HepG2 (cell line): ENCODE measurements around the gene NID1. TPM values are rescaled to one million over a fixed set of nuclear protein-coding genes. Genes with fewer than 3 reads are reported as not detected.

Source experiments
- ATAC-seq: fragments of 200-7000 bp; cut with Tn5 transposase; 3 replicates; pipeline ENCODE4 v1.9.1; 2020; ENCODE audit warnings: mild to moderate bottlenecking, moderate library complexity
- BruUV-seq: library from RNA; stranded (reverse); fragments of 400-500 nt; replicated peaks from 2 replicates; lab custom pipeline; 2021; lab: Mats Ljungman, UMichigan
- CTCF ChIA-PET: fragments of 300-600 bp; formaldehyde crosslinking; extraction: SDS; loops from one replicate; lab custom pipeline; 2021; ENCODE audit warnings: low total read pairs, inconsistent platforms, low intra/inter-chr PET ratio; lab: Yijun Ruan, JAX
- POLR2A ChIA-PET: fragments of 350-600 bp; sonication (Branson Sonifier 250); formaldehyde crosslinking; loops from one replicate; lab custom pipeline; 2020; ENCODE audit warnings: antibody characterized with exemption, inconsistent platforms; lab: Yijun Ruan, JAX
- DNase-seq: peaks from one replicate; pipeline ENCODE4 v3.0.0-alpha.2; 2015; ENCODE audit warnings: low spot score
- FAIRE-seq: peaks from 3 replicates; lab custom pipeline; 2011; peaks lifted over from hg19 to GRCh38; lab: Jason Lieb, UNC
- H2AFZ ChIP-seq: one replicate; pipeline ENCODE4 v1.6.1; 2011; ENCODE audit warnings: low read length, inconsistent platforms
- H3K27ac ChIP-seq: fragments of 300-600 bp; 3 replicates; pipeline ENCODE4 v1.8.0; 2011; ENCODE audit warnings: mixed run types, mild to moderate bottlenecking, mixed read lengths, low read length, inconsistent platforms; ENCODE audit not compliant: insufficient read depth; ENCODE audit errors: extremely low read length
- H3K27me3 ChIP-seq, 2 experiments: fragments of 200-600 bp in 1 of 2; 2 replicates in 1 of 2; 3 replicates in 1 of 2; pipeline versions ENCODE4 v1.6.0 to v1.8.0; 2011; ENCODE audit warnings: low read length in 2 of 2, mild to moderate bottlenecking in 2 of 2, moderate library complexity in 2 of 2, inconsistent platforms in 1 of 2; ENCODE audit not compliant: insufficient read depth in 2 of 2, control insufficient read depth in 1 of 2
- H3K36me3 ChIP-seq, 2 experiments: fragments of 200-600 bp in 1 of 2; replicated peaks in 1 of 2; 2 replicates in 1 of 2; 3 replicates in 1 of 2; pipeline versions ENCODE4 v1.5.1 to v1.8.0; 2011; ENCODE audit warnings: low read length in 2 of 2, inconsistent platforms in 1 of 2; ENCODE audit not compliant: insufficient read depth in 2 of 2, control insufficient read depth in 1 of 2
- H3K4me1 ChIP-seq: 2 replicates; pipeline ENCODE4 v1.5.1; 2012; ENCODE audit warnings: low read length, inconsistent platforms; ENCODE audit not compliant: insufficient read depth
- H3K4me2 ChIP-seq: 2 replicates; pipeline ENCODE4 v1.6.0; 2011; ENCODE audit warnings: low read depth, low read length, inconsistent platforms
- H3K4me3 ChIP-seq, 3 experiments: fragments of 200-600 bp in 1 of 3; sonication (generic), shearing (Covaris generic) in 1 of 3; replicated peaks in 1 of 3; 2 replicates each; pipeline ENCODE4 v1.5.1; 2011 to 2016; ENCODE audit warnings: low read length in 3 of 3, inconsistent platforms in 2 of 3, low read depth in 2 of 3, mild to moderate bottlenecking in 2 of 3, control low read depth in 1 of 3, mixed read lengths in 1 of 3; ENCODE audit not compliant: insufficient read depth in 1 of 3
- H3K79me2 ChIP-seq: one replicate; pipeline ENCODE4 v1.6.1; 2011; ENCODE audit warnings: low read length, inconsistent platforms; ENCODE audit not compliant: insufficient read depth
- H3K9ac ChIP-seq: 2 replicates; pipeline ENCODE4 v1.6.0; 2011; ENCODE audit warnings: mild to moderate bottlenecking, low read depth, low read length, inconsistent platforms; ENCODE audit not compliant: insufficient read depth
- H3K9me3 ChIP-seq: 2 replicates; pipeline ENCODE4 v1.5.1; 2012; ENCODE audit warnings: mild to moderate bottlenecking, low read length
- H4K20me1 ChIP-seq: 2 replicates; pipeline ENCODE4 v1.6.0; 2011; ENCODE audit warnings: inconsistent platforms, mild to moderate bottlenecking, low read length, moderate library complexity; ENCODE audit not compliant: insufficient read depth
- AGO1 ChIP-seq: fragments of 200-400 bp; formaldehyde crosslinking; IDR thresholded peaks from 2 replicates; pipeline ENCODE4 v1.6.1; 2017; ENCODE audit warnings: mild to moderate bottlenecking, low read depth, low read length, moderate library complexity; ENCODE audit not compliant: poor library complexity, severe bottlenecking
- E2F2 ChIP-seq: sonication (generic); formaldehyde crosslinking; IDR thresholded peaks from 2 replicates; pipeline ENCODE4 v1.4.0; 2020; ENCODE audit warnings: missing genetic modification reagents, borderline replicate concordance
- EEA1 ChIP-seq: sonication (generic); formaldehyde crosslinking; IDR thresholded peaks from 2 replicates; pipeline ENCODE4 v1.5.1; 2020; ENCODE audit warnings: mild to moderate bottlenecking, missing genetic modification reagents, borderline replicate concordance
- FOXK2 ChIP-seq: fragments of 450-650 bp; IDR thresholded peaks from 2 replicates; pipeline ENCODE4 v1.6.1; 2016
- HNF4G ChIP-seq, 2 experiments: sonication (generic) in 1 of 2; formaldehyde crosslinking in 1 of 2; IDR thresholded peaks; 2 replicates each; pipeline versions ENCODE4 v1.4.0 to v1.6.1; 2011 to 2020; ENCODE audit warnings: borderline replicate concordance in 2 of 2, low read depth in 2 of 2, mild to moderate bottlenecking in 2 of 2, low read length in 1 of 2, missing genetic modification reagents in 1 of 2, moderate library complexity in 1 of 2
- HNRNPL ChIP-seq: fragments of 200-400 bp; formaldehyde crosslinking; IDR thresholded peaks from 2 replicates; pipeline ENCODE4 v1.6.1; 2017; ENCODE audit warnings: mild to moderate bottlenecking, low read depth, low read length
- KDM3A ChIP-seq: IDR thresholded peaks from 2 replicates; pipeline ENCODE4 v1.6.1; 2018; ENCODE audit warnings: low read depth, missing compliant biosample characterization
- NFYB ChIP-seq: sonication (generic); formaldehyde crosslinking; IDR thresholded peaks from 2 replicates; pipeline ENCODE4 v1.4.0; 2020; ENCODE audit warnings: missing genetic modification reagents
- PHF8 ChIP-seq: sonication (generic); formaldehyde crosslinking; IDR thresholded peaks from 2 replicates; pipeline ENCODE4 v1.5.0; 2020; ENCODE audit warnings: missing genetic modification reagents
- PREB ChIP-seq: sonication (generic); formaldehyde crosslinking; IDR thresholded peaks from 2 replicates; pipeline ENCODE4 v1.4.0; 2020; ENCODE audit warnings: missing genetic modification reagents
- SRSF1 ChIP-seq: fragments of 200-400 bp; formaldehyde crosslinking; optimal IDR thresholded peaks from 2 replicates; pipeline ENCODE3; 2017; ENCODE audit warnings: mild to moderate bottlenecking, low read depth, low read length, moderate library complexity
- TAF15 ChIP-seq: fragments of 200-400 bp; formaldehyde crosslinking; IDR thresholded peaks from one replicate; pipeline ENCODE4 v1.6.1; 2018; ENCODE audit warnings: mild to moderate bottlenecking, low read depth, low read length; ENCODE audit not compliant: poor library complexity, severe bottlenecking
- ZBTB8A ChIP-seq: sonication (generic); formaldehyde crosslinking; IDR thresholded peaks from 2 replicates; pipeline ENCODE4 v1.4.0; 2020; ENCODE audit warnings: mild to moderate bottlenecking, low read depth, missing genetic modification reagents, borderline replicate concordance
- ZNF3 ChIP-seq: IDR thresholded peaks from 2 replicates; pipeline ENCODE4 v1.7.0; 2017; ENCODE audit warnings: inconsistent platforms
- ZNF556 ChIP-seq: sonication (generic); formaldehyde crosslinking; IDR thresholded peaks from 2 replicates; pipeline ENCODE4 v1.4.0; 2020; ENCODE audit warnings: mild to moderate bottlenecking, missing genetic modification reagents, borderline replicate concordance
- WGBS: methylation state at CpG from one replicate; pipeline ENCODE4 v1.1.6; 2017; ENCODE audit warnings: low lambda C conversion rate; 5-methylcytosine and 5-hydroxymethylcytosine counted together
- in situ Hi-C: cut with HindIII; loops from 2 replicates; pipeline ENCODE4 v1.10.0; 2017; ENCODE audit warnings: low pct_unique_long_range_greater_than_20kb; ENCODE audit not compliant: extremely low pct_ligation_motif_present
- intact Hi-C: fragments of 100-400 bp; cut with micrococcal nuclease; formaldehyde crosslinking; loops from one replicate; pipeline ENCODE4 v1.10.0; 2022; ENCODE audit not compliant: unreplicated experiment
- polyA plus RNA-seq, 8 experiments: library from polyadenylated mRNA; depleted of rRNA in 3 of 8; stranded (reverse) in 7 of 8; unstranded in 1 of 8; fragments of >200 nt; fragmentation: Illumina TruSeq in 4 of 8; extraction: Trizol in 4 of 8; gene quantifications; 2 replicates each; pipeline versions ENCODE4 v1.2.1 to v1.2.3, GENCODE V29; 2011 to 2016; ENCODE audit warnings: low read depth in 4 of 8, missing spikeins in 1 of 8, mixed read lengths in 1 of 8; ENCODE audit not compliant: insufficient read depth in 1 of 8
- total RNA-seq, 5 experiments: library from RNA; depleted of rRNA; stranded (reverse); fragments of >200 nt; fragmentation: Illumina TruSeq; extraction: Trizol; gene quantifications; 2 replicates each; pipeline ENCODE4 v1.2.3, GENCODE V29; 2016; ENCODE audit warnings: low read depth in 1 of 5

Gene NID1
- total and polyA plus RNA-seq, 2 of the 13 experiments (the other 11 are each of a cell fraction or from before 2014, with no cell fraction given), result 50.2 to 56.1 TPM

GRCh38 chr1:235933017-235933765 lies 131.7 kb downstream of the NID1 start:
- Histone ChIP-seq H3K36me3 (no peaks in the 10 kb centered on the region), H3K27me3 (peaks cover 1 to 8% of the 10 kb centered on the region in 2 experiments; a peak in 2 of 5 replicates), H2AFZ (no peak overlapping the region), H3K79me2 (no peaks in the 10 kb centered on the region), H3K4me3 (no peak overlapping the region), H3K9me3 (no peaks in the 10 kb centered on the region), H3K4me2 (no peak overlapping the region), H4K20me1 (no peaks in the 10 kb centered on the region), H3K27ac (no peak overlapping the region), H3K4me1 (no peaks in the 10 kb centered on the region), H3K9ac (no peak overlapping the region)
- BruUV-seq, result no TSS peak
- intact Hi-C loops (no loop called here), in situ Hi-C loops (no loop called here)
- ChIA-PET CTCF (no interaction called here), POLR2A (no interaction called here)
- ATAC-seq (peak; percentile 40; the same call in 1 of the 3 replicates), DNase-seq (no peak), FAIRE-seq (no peak)
- 0 out of 2 replicates have a peak, but pooled peaks have one; percentile 29 for TF ChIP-seq HNRNPL
- TF ChIP-seq ZBTB8A (CRISPR knock-in tag), result no peak
- 70% methylated on average over 8 of the region's 8 CpGs for WGBS

GRCh38 chr1:235932090-235932510 lies 132.8 kb downstream of the NID1 start:
- intact Hi-C loops, result no loop called here
- no peaks in the 10 kb centered on the region for H4K20me1 ChIP-seq
- H3K4me3 ChIP-seq, result no peak overlapping the region
- no peaks in the 10 kb centered on the region for H3K4me1 ChIP-seq
- H3K27ac ChIP-seq, result no peak overlapping the region
- BruUV-seq, result no TSS peak
- in situ Hi-C loops, result no loop called here
- WGBS, result 8% methylated on average over 8 of the region's 8 CpGs
- H3K79me2 ChIP-seq, result no peaks in the 10 kb centered on the region
- no peak overlapping the region for H3K9ac ChIP-seq
- H3K4me2 ChIP-seq, result no peak overlapping the region
- H3K27me3 ChIP-seq, result peaks cover 1 to 8% of the 10 kb centered on the region in 2 experiments; a peak in 2 of 5 replicates
- ChIA-PET POLR2A (no interaction called here), CTCF (no interaction called here)
- FAIRE-seq (no peak), ATAC-seq (no peak), DNase-seq (no peak)
- H3K36me3 ChIP-seq, result no peaks in the 10 kb centered on the region
- no peak overlapping the region for H2AFZ ChIP-seq
- H3K9me3 ChIP-seq, result no peaks in the 10 kb centered on the region
- no peak for TF ChIP-seq EEA1 (CRISPR knock-in tag)
- no peak for TF ChIP-seq KDM3A (CRISPR knock-in tag)
- no peak for TF ChIP-seq E2F2
- no peak for TF ChIP-seq TAF15
- TF ChIP-seq NFYB (CRISPR knock-in tag), result no peak
- no peak for TF ChIP-seq SRSF1
- TF ChIP-seq FOXK2, result no peak
- no peak for TF ChIP-seq HNF4G (IDR thresholded peaks at IDR 0.05; ENCODE audit: borderline replicate concordance, low read depth, low read length)
- no peak for TF ChIP-seq HNF4G (CRISPR knock-in tag; IDR thresholded peaks at IDR 0.05; ENCODE audit: borderline replicate concordance, low read depth)
- TF ChIP-seq PHF8 (CRISPR knock-in tag), result no peak
- no peak for TF ChIP-seq ZNF3 (CRISPR knock-in tag)
- TF ChIP-seq AGO1, result no peak
- TF ChIP-seq ZNF556 (CRISPR knock-in tag), result no peak
- TF ChIP-seq PREB (CRISPR knock-in tag), result no peak
